Measurements from ENCODE around the gene PLP2. TPM values are rescaled to one million over a fixed set of nuclear protein-coding genes. Genes with fewer than 3 reads are reported as not detected.
A peak's percentile ranks its signal among the peaks of the same experiment; 100 is the strongest.

Gene PLP2
- total RNA-seq, 1 donor from 2014 or later: 51.6 TPM

DNA sequence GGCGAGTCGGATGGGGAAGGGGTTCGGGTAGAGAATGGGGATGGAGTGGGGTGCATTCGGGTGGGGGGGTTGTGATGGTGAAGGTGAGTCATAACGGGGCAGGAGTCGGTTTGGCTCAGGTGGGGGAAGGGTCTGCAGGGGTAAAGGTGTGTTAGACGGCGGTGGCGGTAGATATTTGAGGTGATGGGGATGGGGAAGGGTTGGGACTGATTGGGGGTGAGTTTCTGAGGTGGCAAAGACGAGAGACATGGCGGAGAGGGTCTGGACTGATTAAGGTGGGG lies 27.6 kb downstream of the PLP2 start:
- H3K27ac ChIP-seq: no peak overlapping the region
- no peaks in the 10 kb centered on the region for H3K4me1 ChIP-seq
- TF ChIP-seq, protein P1, sequence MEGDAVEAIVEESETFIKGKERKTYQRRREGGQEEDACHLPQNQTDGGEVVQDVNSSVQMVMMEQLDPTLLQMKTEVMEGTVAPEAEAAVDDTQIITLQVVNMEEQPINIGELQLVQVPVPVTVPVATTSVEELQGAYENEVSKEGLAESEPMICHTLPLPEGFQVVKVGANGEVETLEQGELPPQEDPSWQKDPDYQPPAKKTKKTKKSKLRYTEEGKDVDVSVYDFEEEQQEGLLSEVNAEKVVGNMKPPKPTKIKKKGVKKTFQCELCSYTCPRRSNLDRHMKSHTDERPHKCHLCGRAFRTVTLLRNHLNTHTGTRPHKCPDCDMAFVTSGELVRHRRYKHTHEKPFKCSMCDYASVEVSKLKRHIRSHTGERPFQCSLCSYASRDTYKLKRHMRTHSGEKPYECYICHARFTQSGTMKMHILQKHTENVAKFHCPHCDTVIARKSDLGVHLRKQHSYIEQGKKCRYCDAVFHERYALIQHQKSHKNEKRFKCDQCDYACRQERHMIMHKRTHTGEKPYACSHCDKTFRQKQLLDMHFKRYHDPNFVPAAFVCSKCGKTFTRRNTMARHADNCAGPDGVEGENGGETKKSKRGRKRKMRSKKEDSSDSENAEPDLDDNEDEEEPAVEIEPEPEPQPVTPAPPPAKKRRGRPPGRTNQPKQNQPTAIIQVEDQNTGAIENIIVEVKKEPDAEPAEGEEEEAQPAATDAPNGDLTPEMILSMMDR (IDR thresholded peaks at IDR 0.05): no peak
- intact Hi-C loops (cut with DNase I): no loop called here
- H3K27me3 ChIP-seq: no peaks in the 10 kb centered on the region
- H3K4me3 ChIP-seq: no peak overlapping the region
- DNase-seq (ENCODE audit: low spot score in 2 of 2): no peak
- no peaks in the 10 kb centered on the region for H3K9me3 ChIP-seq
- H3K36me3 ChIP-seq: no peaks in the 10 kb centered on the region

- TF ChIP-seq, protein P1 (IDR thresholded peaks at IDR 0.05): no peak
- H3K9me3 ChIP-seq: no peaks in the 10 kb centered on the region
- H3K36me3 ChIP-seq: no peaks in the 10 kb centered on the region
- peak within 1 kb of the TSS; percentile 33 to 61 for H3K4me3 ChIP-seq
- peak; percentile 65 to 95 for DNase-seq (ENCODE audit: low spot score in 2 of 2)
- H3K27me3 ChIP-seq: no peaks in the 10 kb centered on the region
- intact Hi-C loops (cut with DNase I): loop anchor here (1.0 to 2.0 kb wide), 3 partner anchors 9 to 69 kb away; partner anchors contain the start of genes CCDC22 and PPP1R3F
- no peaks in the 10 kb centered on the region for H3K4me1 ChIP-seq
- H3K27ac ChIP-seq: peak within 1 kb of the TSS; percentile 51 to 59
These were observed 28.4 kb downstream of the PLP2 start, which contains the start of gene SYP for GRCh38 chrX:49199906-49200771. Gene SYP, minus strand, starts transcription at chrX:49200193. Its CDS starts 7 bp downstream, at chrX:49200186.

GRCh38 chrX:49202022-49202421 lies 30.3 kb downstream of the PLP2 start:
- no peak overlapping the region for H3K27ac ChIP-seq
- DNase-seq (ENCODE audit: low spot score in 2 of 2): no peak
- intact Hi-C loops (cut with DNase I): no loop called here
- no peaks in the 10 kb centered on the region for H3K4me1 ChIP-seq
- H3K9me3 ChIP-seq: no peaks in the 10 kb centered on the region
- no peaks in the 10 kb centered on the region for H3K27me3 ChIP-seq
- TF ChIP-seq, protein P1 (IDR thresholded peaks at IDR 0.05): no peak
- H3K36me3 ChIP-seq: no peaks in the 10 kb centered on the region
- H3K4me3 ChIP-seq: no peak overlapping the region

- no peak for DNase-seq (ENCODE audit: low spot score in 2 of 2)
- H3K27ac ChIP-seq: no peak overlapping the region
- no peaks in the 10 kb centered on the region for H3K27me3 ChIP-seq
- no peaks in the 10 kb centered on the region for H3K36me3 ChIP-seq
- TF ChIP-seq, protein P1 (IDR thresholded peaks at IDR 0.05): no peak
- no peaks in the 10 kb centered on the region for H3K4me1 ChIP-seq
- intact Hi-C loops (cut with DNase I): no loop called here
- no peak overlapping the region for H3K4me3 ChIP-seq
- no peaks in the 10 kb centered on the region for H3K9me3 ChIP-seq
These were observed 31.8 kb downstream of the PLP2 start for GRCh38 chrX:49203536-49203935.

GRCh38 chrX:49204017-49204416 lies 32.3 kb downstream of the PLP2 start:
- Histone ChIP-seq H3K4me3 (no peak overlapping the region), H3K36me3 (no peaks in the 10 kb centered on the region), H3K9me3 (no peaks in the 10 kb centered on the region), H3K27ac (no peak overlapping the region), H3K27me3 (no peaks in the 10 kb centered on the region), H3K4me1 (no peaks in the 10 kb centered on the region)
- intact Hi-C loops (cut with DNase I): no loop called here
- no peak for DNase-seq (ENCODE audit: low spot score in 2 of 2)
- TF ChIP-seq, protein P1 (IDR thresholded peaks at IDR 0.05): no peak
